SK-N-MC (cell line): ENCODE measurements around the gene ASRGL1.

ENCODE experiments used
- DNase-seq: peaks from one replicate; pipeline ENCODE4 v3.0.0-alpha.2; 2011; ENCODE audit warnings: low read depth, low spot score
- H3K27ac ChIP-seq: fragments of 200-600 bp; sonication (generic); 2 replicates; pipeline ENCODE4 v1.5.1; 2016; ENCODE audit warnings: mixed run types
- H3K36me3 ChIP-seq: fragments of 200-600 bp; sonication (generic); 2 replicates; pipeline ENCODE4 v1.6.1; 2017; ENCODE audit warnings: antibody characterized with exemption, low read length, mixed read lengths; ENCODE audit not compliant: insufficient read depth
- H3K4me3 ChIP-seq: fragments of 200-600 bp; sonication (generic); 2 replicates; pipeline ENCODE4 v1.5.1; 2016
- H3K9ac ChIP-seq: fragments of 200-600 bp; sonication (generic); 2 replicates; pipeline ENCODE4 v1.8.0; 2017; ENCODE audit warnings: mixed run types, mixed read lengths; ENCODE audit not compliant: insufficient read length
- H3K9me3 ChIP-seq: fragments of 200-600 bp; sonication (generic); 2 replicates; pipeline ENCODE4 v1.6.1; 2017; ENCODE audit warnings: low read depth, mild to moderate bottlenecking, antibody characterized with exemption, low read length, moderate library complexity, mixed read lengths
- EZH2 ChIP-seq: fragments of 200-600 bp; sonication (generic); IDR thresholded peaks from one replicate; pipeline ENCODE4 v1.6.1; 2017; ENCODE audit warnings: antibody characterized with exemption
- FOXP2 ChIP-seq: optimal IDR thresholded peaks from 2 replicates; pipeline ENCODE3; 2011; ENCODE audit warnings: mild to moderate bottlenecking, moderate library complexity; ENCODE audit not compliant: insufficient read depth; ENCODE audit errors: extremely low read length, control extremely low read depth
- POLR2AphosphoS5 ChIP-seq: IDR thresholded peaks from 2 replicates; pipeline ENCODE4 v1.6.1; 2012; ENCODE audit warnings: mild to moderate bottlenecking, low read depth, low read length, borderline replicate concordance

The ASRGL1 gene

GRCh38 chr11:62393735-62394134 is 56.5 kb downstream of the ASRGL1 start:
- Histone ChIP-seq H3K27ac (no peak overlapping the region), H3K9ac (no peak overlapping the region)
- TF ChIP-seq EZH2: no peak
- no peak for TF ChIP-seq FOXP2
- no peak for TF ChIP-seq POLR2AphosphoS5

GRCh38 chr11:62394825-62395538 is 57.7 kb downstream of the ASRGL1 start:
- TF ChIP-seq POLR2AphosphoS5 (no peak), EZH2 (no peak), FOXP2 (no peak)
- Histone ChIP-seq H3K9ac (no peak overlapping the region), H3K9me3 (no peaks in the 10 kb centered on the region), H3K36me3 (no peaks in the 10 kb centered on the region), H3K4me3 (peak overlapping the region; percentile 78), H3K27ac (0 out of 2 replicates have a peak overlapping the region, but pooled peaks have one; percentile 31)
- DNase-seq: peak; percentile 65

More at GRCh38 chr11:62393735-62394134, 56.5 kb downstream of the ASRGL1 start:
- no peak overlapping the region for H3K4me3 ChIP-seq
- no peaks in the 10 kb centered on the region for H3K9me3 ChIP-seq
- no peak for DNase-seq
- no peaks in the 10 kb centered on the region for H3K36me3 ChIP-seq

DNA sequence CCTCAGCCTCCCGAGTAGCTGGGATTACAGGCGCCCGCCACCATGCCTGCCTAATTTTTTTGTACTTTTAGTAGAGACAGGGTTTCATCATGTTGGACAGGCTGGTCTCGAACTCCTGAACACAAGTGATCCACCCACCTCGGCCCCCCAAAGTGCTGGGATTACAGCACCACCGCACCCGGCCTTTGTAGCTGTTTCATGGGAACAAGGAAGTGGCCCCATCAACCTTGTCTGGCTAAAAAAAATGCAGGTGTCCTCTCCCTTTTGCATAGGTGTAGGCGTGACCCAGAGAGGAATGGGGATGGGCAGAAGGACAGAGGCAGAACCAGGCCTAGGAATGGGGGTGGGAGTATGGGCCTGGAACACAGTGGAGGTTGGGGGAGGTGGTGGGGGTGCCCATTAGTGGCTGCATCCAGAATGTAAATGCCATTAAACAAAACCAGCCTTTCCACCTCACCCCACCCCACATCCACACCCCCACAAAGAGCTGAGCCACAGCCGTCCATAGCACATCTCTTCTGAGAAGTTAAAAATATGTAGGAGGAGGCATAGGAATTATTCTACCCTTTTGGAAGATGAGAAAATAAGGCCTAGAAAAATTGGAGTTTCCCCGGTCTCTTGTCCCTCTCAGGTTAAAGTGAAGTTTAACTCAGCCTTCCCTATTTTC is 58.8 kb downstream of the ASRGL1 start:
- peak overlapping the region; percentile 62; the same call in 1 of the 2 replicates for H3K27ac ChIP-seq
- TF ChIP-seq EZH2 (no peak), POLR2AphosphoS5 (no peak), FOXP2 (no peak)
- no peak for DNase-seq
- no peaks in the 10 kb centered on the region for H3K36me3 ChIP-seq
- H3K9me3 ChIP-seq: no peaks in the 10 kb centered on the region
- no peak overlapping the region for H3K4me3 ChIP-seq
- H3K9ac ChIP-seq: peak overlapping the region; percentile 33

DNA sequence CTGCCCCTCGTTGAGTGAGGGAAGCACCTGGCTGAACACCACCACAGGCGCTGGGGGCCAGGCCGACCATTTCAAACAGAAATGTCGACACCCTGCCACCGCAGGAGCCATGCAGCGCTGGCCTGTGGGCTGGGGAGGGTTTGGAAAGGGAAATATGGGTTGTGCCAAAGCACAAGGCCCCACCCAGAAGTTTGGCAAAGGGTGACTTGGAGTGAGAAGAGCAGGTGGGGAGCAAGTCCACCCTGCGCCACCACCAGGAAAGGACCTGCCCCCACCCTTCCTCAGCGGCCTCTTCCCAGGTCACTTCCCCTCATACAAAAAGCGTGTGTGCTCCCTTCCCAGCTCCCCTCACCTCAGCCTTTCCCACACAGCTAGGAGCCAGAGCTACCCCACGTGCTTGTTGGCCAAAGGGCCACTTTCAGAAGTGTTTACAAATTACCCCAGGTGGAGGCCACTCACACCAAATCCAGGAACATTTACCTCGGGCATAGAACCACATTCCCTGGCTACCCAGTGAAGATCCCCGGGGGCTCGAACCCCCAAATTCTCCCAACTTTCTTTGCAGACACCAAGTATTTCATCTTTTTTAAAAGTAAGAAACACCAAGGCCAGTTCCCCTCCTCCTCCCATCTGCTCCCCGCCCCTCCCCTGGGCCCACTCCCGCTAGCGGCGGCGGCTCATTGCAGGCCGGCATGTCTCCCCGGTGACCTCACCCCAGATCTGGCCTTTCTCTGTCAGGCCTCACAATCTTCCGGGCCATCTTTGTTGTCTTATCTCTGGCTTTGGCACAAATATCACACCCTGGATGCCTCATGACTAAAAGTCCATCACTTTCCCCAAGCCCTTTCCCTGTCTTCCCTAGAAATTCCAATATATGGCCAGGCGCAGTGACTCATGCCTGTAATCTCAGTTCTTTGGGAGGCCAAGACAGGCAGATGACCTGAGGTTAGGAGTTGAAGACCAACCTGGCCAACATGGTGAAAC is 61.1 kb downstream of the ASRGL1 start:
- no peak overlapping the region for H3K27ac ChIP-seq
- no peaks in the 10 kb centered on the region for H3K9me3 ChIP-seq
- no peak overlapping the region for H3K4me3 ChIP-seq
- TF ChIP-seq FOXP2: no peak
- no peak for TF ChIP-seq POLR2AphosphoS5
- TF ChIP-seq EZH2: no peak
- H3K36me3 ChIP-seq: no peaks in the 10 kb centered on the region
- H3K9ac ChIP-seq: no peak overlapping the region
- no peak for DNase-seq

- no peak for TF ChIP-seq EZH2
- no peak for TF ChIP-seq FOXP2
- TF ChIP-seq POLR2AphosphoS5: no peak
- no peaks in the 10 kb centered on the region for H3K36me3 ChIP-seq
- H3K9me3 ChIP-seq: no peaks in the 10 kb centered on the region
- no peak overlapping the region for H3K9ac ChIP-seq
- H3K4me3 ChIP-seq: no peak overlapping the region
- no peak overlapping the region for H3K27ac ChIP-seq
- no peak for DNase-seq
Measured at GRCh38 chr11:62399172-62399877, 62.1 kb downstream of the ASRGL1 start.

- Histone ChIP-seq H3K9me3 (no peaks in the 10 kb centered on the region), H3K9ac (no peak overlapping the region), H3K4me3 (no peak overlapping the region), H3K27ac (no peak overlapping the region), H3K36me3 (no peaks in the 10 kb centered on the region)
- TF ChIP-seq EZH2 (no peak), FOXP2 (no peak), POLR2AphosphoS5 (no peak)
- DNase-seq: no peak
Measured at GRCh38 chr11:62399878-62400266, 62.6 kb downstream of the ASRGL1 start.

- H3K27ac ChIP-seq: no peak overlapping the region
- H3K9ac ChIP-seq: no peak overlapping the region
- DNase-seq: no peak
- no peak overlapping the region for H3K4me3 ChIP-seq
- no peaks in the 10 kb centered on the region for H3K36me3 ChIP-seq
- TF ChIP-seq POLR2AphosphoS5: no peak
- TF ChIP-seq EZH2: no peak
- TF ChIP-seq FOXP2: no peak
- no peaks in the 10 kb centered on the region for H3K9me3 ChIP-seq
Measured at GRCh38 chr11:62400281-62400680, 63.0 kb downstream of the ASRGL1 start.

DNA sequence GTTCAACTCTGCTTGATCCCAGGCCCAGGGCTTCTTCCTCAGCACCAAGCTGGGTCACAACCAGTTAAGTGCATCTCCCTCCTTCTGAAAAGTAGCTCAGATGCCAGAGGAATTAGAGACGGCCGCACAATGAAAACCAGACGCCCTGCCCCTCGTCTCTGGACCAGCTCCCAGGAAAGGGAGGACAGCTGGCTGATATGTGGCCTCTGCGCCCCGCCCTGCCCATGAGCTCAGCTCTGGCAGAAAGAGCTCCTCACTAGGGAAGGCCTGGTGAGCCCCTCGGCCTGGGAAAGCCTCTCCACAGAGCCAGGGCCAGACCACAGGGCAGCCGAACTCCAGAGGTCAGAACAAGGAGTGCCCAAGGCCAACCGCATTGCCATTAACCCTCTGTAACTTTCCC is 63.5 kb downstream of the ASRGL1 start:
- no peaks in the 10 kb centered on the region for H3K36me3 ChIP-seq
- no peak for TF ChIP-seq POLR2AphosphoS5
- TF ChIP-seq FOXP2: no peak
- TF ChIP-seq EZH2: no peak
- H3K9ac ChIP-seq: no peak overlapping the region
- no peak overlapping the region for H3K4me3 ChIP-seq
- no peaks in the 10 kb centered on the region for H3K9me3 ChIP-seq
- no peak overlapping the region for H3K27ac ChIP-seq
- no peak for DNase-seq
